SH-SY5Y (cell line): ENCODE data around the gene CDC25A.

Experiments used
- GATA2 ChIP-seq: IDR thresholded peaks from 2 replicates; pipeline ENCODE4 v1.6.1; 2011; ENCODE audit warnings: mild to moderate bottlenecking, low read depth, low read length
- GATA3 ChIP-seq: IDR thresholded peaks from 2 replicates; pipeline ENCODE4 v1.6.1; 2011; ENCODE audit warnings: low read depth, mild to moderate bottlenecking, low read length, moderate library complexity

DNA sequence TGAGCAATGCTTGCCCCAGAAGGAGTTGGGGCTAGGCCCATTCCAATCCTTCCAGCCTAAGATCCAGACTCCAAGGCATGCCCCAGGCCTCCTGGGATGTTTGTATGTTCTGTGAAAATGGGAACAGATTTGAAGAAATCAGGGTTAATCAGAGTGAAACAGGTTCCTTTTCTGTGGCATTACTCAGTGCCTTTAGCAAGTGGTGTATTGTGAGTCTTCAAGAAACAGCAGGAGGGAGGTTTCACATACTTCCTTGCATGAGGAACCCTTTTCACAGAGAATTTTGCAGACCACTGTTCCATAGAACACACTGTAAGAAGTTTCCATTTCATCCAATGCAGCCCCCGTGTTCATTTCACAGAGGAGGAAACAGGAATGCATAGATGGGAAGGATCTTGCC, 8.4 kb upstream of the CDC25A start:
- no peak for TF ChIP-seq GATA3
- no peak for TF ChIP-seq GATA2
